Testis (tissue), 2 donors: Measurements from ENCODE around the gene TRPC3.

ENCODE experiments used
- CTCF ChIP-seq, 3 experiments: fragments of 450-650 bp in 2 of 3; fragments of 200-600 bp in 1 of 3; sonication (generic) in 1 of 3; IDR thresholded peaks; one replicate each; pipeline ENCODE4 v1.5.1; 2016 to 2019; ENCODE audit warnings: antibody characterized with exemption in 3 of 3, mild to moderate bottlenecking in 2 of 3, moderate library complexity in 1 of 3
- POLR2A ChIP-seq: fragments of 450-650 bp; IDR thresholded peaks from one replicate; pipeline ENCODE4 v1.6.1; 2017; ENCODE audit warnings: antibody characterized with exemption, mild to moderate bottlenecking, moderate library complexity

GRCh38 chr4:121975784-121976183, 23.9 kb upstream of the TRPC3 start:
- TF ChIP-seq CTCF (IDR thresholded peaks at IDR 0.05) (no peak), POLR2A (no peak)
